Panc1 (cell line): Measurements from ENCODE around the gene ZNF569. TPM values are rescaled to one million over a fixed set of nuclear protein-coding genes. Genes with fewer than 3 reads are reported as not detected.
"Not testable (repeated sequence)": the region's sequence is repeated elsewhere in the genome, so short reads cannot be mapped to it uniquely, and the experiment has no call there.

Experiments used
- ATAC-seq: fragments of 200-7000 bp; cut with Tn5 transposase; 2 replicates; pipeline ENCODE4 v1.9.1; 2020; ENCODE audit warnings: mild to moderate bottlenecking, moderate library complexity
- BruUV-seq: library from RNA; stranded (reverse); fragments of 400-500 nt; replicated peaks from 2 replicates; lab custom pipeline; 2021; lab: Mats Ljungman, UMichigan
- CTCF ChIA-PET: fragments of 300-600 bp; sonication (Branson Sonifier 250); formaldehyde crosslinking; loops from one replicate; lab custom pipeline; 2022; ENCODE audit warnings: antibody characterized with exemption; lab: Charles Lee
- POLR2A ChIA-PET: fragments of 300-600 bp; sonication (Branson Sonifier 250); formaldehyde crosslinking; loops from one replicate; lab custom pipeline; 2022; ENCODE audit warnings: antibody characterized with exemption; lab: Charles Lee
- DNase-seq: peaks from one replicate; pipeline ENCODE4 v3.0.0-alpha.2; 2010; ENCODE audit warnings: low read depth, low spot score
- H3K27ac ChIP-seq: 2 replicates; pipeline ENCODE4 v1.5.1; 2011; ENCODE audit warnings: mild to moderate bottlenecking, low read length, inconsistent platforms
- H3K27me3 ChIP-seq: fragments of 200-500 bp; sonication (Bioruptor generic); 2 replicates; pipeline ENCODE4 v1.6.0; 2014; ENCODE audit warnings: low read length, inconsistent platforms; ENCODE audit not compliant: control insufficient read depth, insufficient read depth
- H3K36me3 ChIP-seq: fragments of 200-500 bp; sonication (Bioruptor generic); 2 replicates; pipeline ENCODE4 v1.5.1; 2014; ENCODE audit warnings: inconsistent platforms, mild to moderate bottlenecking, low read length, moderate library complexity; ENCODE audit not compliant: control insufficient read depth, insufficient read depth
- H3K4me1 ChIP-seq: 2 replicates; pipeline ENCODE4 v1.5.1; 2011; ENCODE audit warnings: inconsistent platforms, mild to moderate bottlenecking, low read length, moderate library complexity; ENCODE audit not compliant: control insufficient read depth, insufficient read depth
- H3K4me3 ChIP-seq, 2 experiments: 2 replicates each; pipeline ENCODE4 v1.5.1; 2011 to 2012; ENCODE audit warnings: low read depth in 2 of 2, low read length in 2 of 2, mild to moderate bottlenecking in 2 of 2, inconsistent platforms in 1 of 2, moderate library complexity in 1 of 2
- H3K9me3 ChIP-seq: fragments of 200-500 bp; sonication (Bioruptor generic); 2 replicates; pipeline ENCODE4 v1.5.1; 2014; ENCODE audit warnings: low read depth, mild to moderate bottlenecking, inconsistent platforms, low read length, moderate library complexity; ENCODE audit not compliant: control insufficient read depth, insufficient read depth
- CTCF ChIP-seq: fragments of 450-650 bp; IDR thresholded peaks from 2 replicates; pipeline ENCODE4 v1.5.1; 2017; ENCODE audit warnings: mild to moderate bottlenecking
- POLR2AphosphoS5 ChIP-seq: IDR thresholded peaks from 2 replicates; pipeline ENCODE4 v1.6.1; 2012; ENCODE audit warnings: mild to moderate bottlenecking, low read depth, low read length, moderate library complexity
- REST ChIP-seq, 2 experiments: IDR thresholded peaks; 2 replicates each; pipeline ENCODE4 v1.6.1; 2011 to 2012; ENCODE audit warnings: low read depth in 2 of 2, control low read depth in 1 of 2, low read length in 1 of 2, mild to moderate bottlenecking in 1 of 2, moderate library complexity in 1 of 2; ENCODE audit not compliant: insufficient read depth in 1 of 2
- SIN3A ChIP-seq: IDR thresholded peaks from 2 replicates; pipeline ENCODE4 v1.6.1; 2012; ENCODE audit warnings: low read depth, mild to moderate bottlenecking, low read length, moderate library complexity, borderline replicate concordance; ENCODE audit not compliant: insufficient read depth
- TCF7L2 ChIP-seq: IDR thresholded peaks from 2 replicates; pipeline ENCODE4 v1.6.1; 2011; ENCODE audit warnings: mild to moderate bottlenecking, low read depth, low read length, inconsistent platforms
- in situ Hi-C: cut with HindIII; loops from 2 replicates; pipeline ENCODE4 v1.10.0; 2016; ENCODE audit warnings: low sequenced_read_pairs, low pct_unique_long_range_greater_than_20kb
- intact Hi-C: fragments of 100-400 bp; cut with micrococcal nuclease; formaldehyde crosslinking; loops from one replicate; pipeline ENCODE4 v1.10.0; 2022; ENCODE audit not compliant: unreplicated experiment
- total RNA-seq: library from RNA; stranded (reverse); gene quantifications from one replicate; pipeline ENCODE4 v1.2.1, GENCODE V29; 2021; ENCODE audit not compliant: unreplicated experiment

The ZNF569 gene
- total RNA-seq, 1 experiment from 2014 or later, result 15.6 TPM

GRCh38 chr19:37413313-37414084, 53.7 kb downstream of the ZNF569 start:
- H3K27ac ChIP-seq, result no peak overlapping the region
- POLR2A ChIA-PET, result no interaction called here
- H3K9me3 ChIP-seq, result peaks cover 90% of the 10 kb centered on the region
- DNase-seq, result no peak
- CTCF ChIA-PET, result no interaction called here
- no peak for ATAC-seq
- H3K4me3 ChIP-seq, result no peak overlapping the region
- intact Hi-C loops (no loop called here), in situ Hi-C loops (no loop called here)
- H3K4me1 ChIP-seq, result no peaks in the 10 kb centered on the region
- BruUV-seq, result no TSS peak
- H3K27me3 ChIP-seq, result no peaks in the 10 kb centered on the region
- TF ChIP-seq SIN3A (no peak), CTCF (no peak), TCF7L2 (no peak), REST (IDR thresholded peaks at IDR 0.05; ENCODE audit: insufficient read depth in 1 of 2, low read depth in 2 of 2, low read length in 1 of 2) (no peak), POLR2AphosphoS5 (no peak)
- H3K36me3 ChIP-seq, result peaks cover 8% of the 10 kb centered on the region; the same call in 1 of the 2 replicates

DNA sequence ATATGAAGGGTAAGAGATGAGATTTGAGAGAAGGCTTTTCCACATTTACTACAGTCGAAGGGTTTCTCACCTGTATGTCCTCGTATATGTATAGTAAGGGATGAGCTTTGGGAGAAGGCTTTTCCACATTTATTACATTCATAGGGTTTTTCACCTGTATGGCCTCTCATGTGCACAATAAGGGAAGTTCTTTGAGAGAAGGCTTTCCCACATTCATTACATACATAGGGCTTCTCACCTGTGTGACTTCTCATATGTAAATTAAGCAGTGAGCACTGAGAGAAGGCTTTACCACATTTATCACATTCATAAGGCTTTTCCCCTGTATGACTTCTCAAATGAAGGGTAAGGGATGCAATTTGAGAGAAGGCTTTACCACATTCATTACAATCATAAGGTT, 54.5 kb downstream of the ZNF569 start:
- no peak for ATAC-seq
- POLR2A ChIA-PET, result no interaction called here
- intact Hi-C loops (no loop called here), in situ Hi-C loops (no loop called here)
- Histone ChIP-seq H3K4me3 (no peak overlapping the region), H3K27ac (no peak overlapping the region), H3K9me3 (peaks cover 92% of the 10 kb centered on the region), H3K4me1 (no peaks in the 10 kb centered on the region), H3K27me3 (no peaks in the 10 kb centered on the region), H3K36me3 (peaks cover 8% of the 10 kb centered on the region; the same call in 1 of the 2 replicates)
- TF ChIP-seq REST (IDR thresholded peaks at IDR 0.05; ENCODE audit: insufficient read depth in 1 of 2, low read depth in 2 of 2, low read length in 1 of 2) (no peak), TCF7L2 (no peak), POLR2AphosphoS5 (no peak), SIN3A (no peak), CTCF (no peak)
- CTCF ChIA-PET, result no interaction called here
- BruUV-seq, result no TSS peak
- no peak for DNase-seq

- intact Hi-C loops, H3K4me3 ChIP-seq, in situ Hi-C loops, H3K4me1 ChIP-seq, H3K27me3 ChIP-seq, ATAC-seq, H3K27ac ChIP-seq, H3K36me3 ChIP-seq, POLR2A ChIA-PET, DNase-seq, BruUV-seq, CTCF ChIA-PET: not testable (repeated sequence)
- peaks cover 58% of the 10 kb centered on the region for H3K9me3 ChIP-seq
These were observed 61.0 kb downstream of the ZNF569 start for GRCh38 chr19:37406140-37406846.
